GM23338 (cell line): Measurements from ENCODE around the gene MMS19. TPM values are rescaled to one million over a fixed set of nuclear protein-coding genes. Genes with fewer than 3 reads are reported as not detected.
"Not testable (repeated sequence)": the region's sequence is repeated elsewhere in the genome, so short reads cannot be mapped to it uniquely, and the experiment has no call there.

Experiments used
- ATAC-seq: fragments of 200-7000 bp; cut with Tn5 transposase; 3 replicates; pipeline ENCODE4 v1.9.1; 2020
- DNase-seq: peaks from one replicate; pipeline ENCODE4 v3.0.0-alpha.2; 2015; ENCODE audit warnings: low spot score
- H2AFZ ChIP-seq: fragments of 200-600 bp; sonication (generic); 2 replicates; pipeline ENCODE4 v1.8.0; 2016; ENCODE audit warnings: antibody characterized with exemption, mild to moderate bottlenecking, moderate library complexity
- H3F3A ChIP-seq: fragments of 200-600 bp; sonication (generic); replicated peaks from 2 replicates; pipeline ENCODE4 v1.8.0; 2017; ENCODE audit warnings: antibody characterized with exemption, mixed run types, low read depth
- H3K27ac ChIP-seq: fragments of 200-600 bp; sonication (generic); 2 replicates; pipeline ENCODE4 v1.6.1; 2016; ENCODE audit warnings: low read depth
- H3K27me3 ChIP-seq: fragments of 200-600 bp; sonication (generic); 2 replicates; pipeline ENCODE4 v1.8.0; 2016; ENCODE audit warnings: mild to moderate bottlenecking, mixed run types, moderate library complexity; ENCODE audit not compliant: insufficient read depth
- H3K36me3 ChIP-seq: fragments of 200-600 bp; sonication (generic); 2 replicates; pipeline ENCODE4 v1.8.0; 2016; ENCODE audit warnings: mild to moderate bottlenecking; ENCODE audit not compliant: insufficient read depth
- H3K4me1 ChIP-seq: fragments of 200-600 bp; sonication (generic); 2 replicates; pipeline ENCODE4 v1.8.0; 2016; ENCODE audit warnings: mild to moderate bottlenecking, moderate library complexity; ENCODE audit not compliant: insufficient read depth
- H3K4me2 ChIP-seq: fragments of 200-600 bp; sonication (generic); 2 replicates; pipeline ENCODE4 v1.7.1; 2017; ENCODE audit warnings: mixed run types
- H3K4me3 ChIP-seq: fragments of 200-600 bp; sonication (generic); 2 replicates; pipeline ENCODE4 v1.6.1; 2016; ENCODE audit warnings: mixed run types
- H3K79me2 ChIP-seq: fragments of 200-600 bp; sonication (generic); replicated peaks from 2 replicates; pipeline ENCODE4 v1.8.0; 2017; ENCODE audit warnings: mild to moderate bottlenecking; ENCODE audit not compliant: insufficient read depth
- H3K9me2 ChIP-seq: fragments of 200-600 bp; sonication (generic); 2 replicates; pipeline ENCODE4 v1.8.0; 2017; ENCODE audit not compliant: insufficient read depth
- H4K20me1 ChIP-seq: fragments of 200-600 bp; sonication (generic); replicated peaks from 2 replicates; pipeline ENCODE4 v1.8.0; 2017; ENCODE audit warnings: mild to moderate bottlenecking; ENCODE audit not compliant: insufficient read depth
- H3K27ac Mint-ChIP-seq: 2 replicates; pipeline ENCODE4 v1.8.0; 2020; ENCODE audit warnings: inconsistent platforms, mild to moderate bottlenecking, moderate library complexity, mixed read lengths
- H3K27me3 Mint-ChIP-seq: 3 replicates; pipeline ENCODE4 v1.8.0; 2022; ENCODE audit warnings: low read depth, mild to moderate bottlenecking, moderate library complexity, mixed read lengths, inconsistent platforms; ENCODE audit not compliant: insufficient read depth, poor library complexity
- H3K36me3 Mint-ChIP-seq: 3 replicates; pipeline ENCODE4 v1.8.0; 2021; ENCODE audit warnings: low read depth, mild to moderate bottlenecking, inconsistent platforms, moderate library complexity, mixed read lengths
- H3K4me1 Mint-ChIP-seq: 3 replicates; pipeline ENCODE4 v1.8.0; 2020; ENCODE audit warnings: mild to moderate bottlenecking, inconsistent platforms, mixed read lengths
- H3K4me3 Mint-ChIP-seq: 3 replicates; pipeline ENCODE4 v1.8.0; 2021; ENCODE audit warnings: moderate library complexity, mild to moderate bottlenecking, inconsistent platforms, mixed read lengths
- H3K9me3 Mint-ChIP-seq: 3 replicates; pipeline ENCODE4 v1.8.0; 2020; ENCODE audit warnings: moderate library complexity, mild to moderate bottlenecking, inconsistent platforms, mixed read lengths
- CREB1 ChIP-seq: fragments of 250-450 bp; sonication (Bioruptor Pico); IDR thresholded peaks from 2 replicates; pipeline ENCODE4 v1.5.0; 2020; ENCODE audit warnings: low read depth, mild to moderate bottlenecking, moderate library complexity
- CTCF ChIP-seq, 2 experiments: fragments of 200-600 bp in 1 of 2; sonication (generic) in 1 of 2; conservative IDR thresholded peaks; 2 replicates each; pipeline versions ENCODE4 v1.5.1 to v1.6.1; 2016 to 2017; ENCODE audit warnings: antibody characterized with exemption in 2 of 2, low read depth in 2 of 2, mild to moderate bottlenecking in 2 of 2, moderate library complexity in 1 of 2
- ETS1 ChIP-seq: IDR thresholded peaks from 2 replicates; pipeline ENCODE4 v1.6.1; 2016; ENCODE audit warnings: antibody characterized with exemption
- JUNB ChIP-seq: IDR thresholded peaks from one replicate; pipeline ENCODE4 v1.6.1; 2016; ENCODE audit warnings: antibody characterized with exemption; ENCODE audit not compliant: unreplicated experiment
- NANOG ChIP-seq: IDR thresholded peaks from 2 replicates; pipeline ENCODE4 v1.6.1; 2016; ENCODE audit warnings: antibody characterized with exemption, borderline replicate concordance
- POLR2AphosphoS5 ChIP-seq: IDR thresholded peaks from 2 replicates; pipeline ENCODE4 v1.6.1; 2016; ENCODE audit warnings: antibody characterized with exemption, low read depth
- STAT1 ChIP-seq: IDR thresholded peaks from one replicate; pipeline ENCODE4 v1.6.1; 2016; ENCODE audit warnings: antibody characterized with exemption; ENCODE audit not compliant: unreplicated experiment
- ZNF114 ChIP-seq: fragments of 250-450 bp; sonication (Bioruptor Pico); IDR thresholded peaks from 2 replicates; pipeline ENCODE4 v1.5.0; 2020; ENCODE audit warnings: mild to moderate bottlenecking, moderate library complexity
- ZNF331 ChIP-seq: fragments of 250-450 bp; sonication (Bioruptor Pico); IDR thresholded peaks from 2 replicates; pipeline ENCODE4 v1.5.0; 2020; ENCODE audit warnings: low read depth, mild to moderate bottlenecking, moderate library complexity
- polyA plus RNA-seq: library from polyadenylated mRNA; unstranded; fragments of >200 nt; fragmentation: Nextera tagmentation; extraction: Ambion mirVana; gene quantifications from 2 replicates; pipeline ENCODE4 v1.2.1, GENCODE V29; 2016
- total RNA-seq: library from RNA; depleted of rRNA; stranded (reverse); fragments of >200 nt; shearing (Covaris generic); gene quantifications from 2 replicates; pipeline ENCODE4 v1.2.3, GENCODE V29; 2014

MMS19 gene
- total and polyA plus RNA-seq, 2 experiments from 2014 or later, result 81.5 to 252 TPM

GRCh38 chr10:97529685-97530465 lies 31.7 kb upstream of the MMS19 start (continued):
- TF ChIP-seq ETS1 (no peak), ZNF114 (no peak), POLR2AphosphoS5 (no peak), ZNF331 (CRISPR knock-in tag) (no peak), CTCF (conservative IDR thresholded peaks at IDR 0.05; ENCODE audit: low read depth in 2 of 2) (no peak), CREB1 (CRISPR knock-in tag) (no peak), JUNB (no peak), NANOG (no peak), STAT1 (no peak)

- not testable (repeated sequence) for DNase-seq, H3K9me2 ChIP-seq, H3K4me3 ChIP-seq, H3K36me3 Mint-ChIP-seq, H4K20me1 ChIP-seq, H3K27ac Mint-ChIP-seq, H3K4me2 ChIP-seq, H3K4me1 ChIP-seq, H3K27me3 Mint-ChIP-seq, H2AFZ ChIP-seq, ATAC-seq, H3F3A ChIP-seq, H3K4me3 Mint-ChIP-seq, H3K27ac ChIP-seq, H3K36me3 ChIP-seq, H3K4me1 Mint-ChIP-seq, H3K27me3 ChIP-seq
- peaks cover 11% of the 10 kb centered on the region for H3K79me2 ChIP-seq
- peaks cover 26% of the 10 kb centered on the region for H3K9me3 Mint-ChIP-seq
These were observed 30.7 kb upstream of the MMS19 start for GRCh38 chr10:97528876-97529275.

GRCh38 chr10:97525683-97526110 lies 27.5 kb upstream of the MMS19 start:
- H3K4me3 ChIP-seq, result no peak overlapping the region
- Mint-ChIP-seq H3K9me3 (peaks cover 26% of the 10 kb centered on the region), H3K36me3 (peaks cover 9% of the 10 kb centered on the region), H3K4me1 (peaks cover 10% of the 10 kb centered on the region), H3K4me3 (no peak overlapping the region), H3K27me3 (peaks cover 7% of the 10 kb centered on the region), H3K27ac (no peak overlapping the region)
- 0 out of 2 replicates have a peak, but pooled peaks cover 2% of the 10 kb centered on the region for H4K20me1 ChIP-seq
- no peak overlapping the region for H2AFZ ChIP-seq
- H3K9me2 ChIP-seq, result no peaks in the 10 kb centered on the region
- H3K36me3 ChIP-seq, result no peaks in the 10 kb centered on the region
- H3K4me1 ChIP-seq, result peaks cover 10% of the 10 kb centered on the region
- no peak overlapping the region for H3K4me2 ChIP-seq
- H3F3A ChIP-seq, result 0 out of 2 replicates have a peak, but pooled peaks cover 3% of the 10 kb centered on the region
- ATAC-seq, result no peak
- H3K27me3 ChIP-seq, result no peaks in the 10 kb centered on the region
- no peak for DNase-seq
- H3K79me2 ChIP-seq, result peaks cover 29% of the 10 kb centered on the region
- no peak overlapping the region for H3K27ac ChIP-seq
- no peak for TF ChIP-seq ZNF331 (CRISPR knock-in tag)
- no peak for TF ChIP-seq JUNB
- TF ChIP-seq ETS1, result no peak
- TF ChIP-seq CREB1 (CRISPR knock-in tag), result no peak
- no peak for TF ChIP-seq STAT1
- TF ChIP-seq ZNF114, result no peak
